ENCODE data around the gene BAIAP2. TPM values are rescaled to one million over a fixed set of nuclear protein-coding genes. Genes with fewer than 3 reads are reported as not detected.

The BAIAP2 gene
- total and polyA plus RNA-seq, 10 of the 15 experiments (the other 5 are each of a cell fraction or from before 2014, with no cell fraction given) = 0.15 to 1.2 (median 0.46) TPM; not detected in 2

- TF ChIP-seq HDGF (IDR thresholded peaks at IDR 0.05) = no peak
- TF ChIP-seq NR2C1 (IDR thresholded peaks at IDR 0.05) = no peak
- TF ChIP-seq, protein P1, sequence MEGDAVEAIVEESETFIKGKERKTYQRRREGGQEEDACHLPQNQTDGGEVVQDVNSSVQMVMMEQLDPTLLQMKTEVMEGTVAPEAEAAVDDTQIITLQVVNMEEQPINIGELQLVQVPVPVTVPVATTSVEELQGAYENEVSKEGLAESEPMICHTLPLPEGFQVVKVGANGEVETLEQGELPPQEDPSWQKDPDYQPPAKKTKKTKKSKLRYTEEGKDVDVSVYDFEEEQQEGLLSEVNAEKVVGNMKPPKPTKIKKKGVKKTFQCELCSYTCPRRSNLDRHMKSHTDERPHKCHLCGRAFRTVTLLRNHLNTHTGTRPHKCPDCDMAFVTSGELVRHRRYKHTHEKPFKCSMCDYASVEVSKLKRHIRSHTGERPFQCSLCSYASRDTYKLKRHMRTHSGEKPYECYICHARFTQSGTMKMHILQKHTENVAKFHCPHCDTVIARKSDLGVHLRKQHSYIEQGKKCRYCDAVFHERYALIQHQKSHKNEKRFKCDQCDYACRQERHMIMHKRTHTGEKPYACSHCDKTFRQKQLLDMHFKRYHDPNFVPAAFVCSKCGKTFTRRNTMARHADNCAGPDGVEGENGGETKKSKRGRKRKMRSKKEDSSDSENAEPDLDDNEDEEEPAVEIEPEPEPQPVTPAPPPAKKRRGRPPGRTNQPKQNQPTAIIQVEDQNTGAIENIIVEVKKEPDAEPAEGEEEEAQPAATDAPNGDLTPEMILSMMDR (IDR thresholded peaks at IDR 0.05 in 2 of 3, conservative IDR thresholded peaks at IDR 0.05 in 1 of 3; ENCODE audit: control insufficient read depth in 2 of 3, extremely low read depth in 1 of 3, insufficient read depth in 1 of 3, low read depth in 3 of 3, low read length in 3 of 3) = peak; percentile 30 to 60 (median 57); a peak in 5 of 6 replicates
- TF ChIP-seq MEF2A (IDR thresholded peaks at IDR 0.05; ENCODE audit: insufficient read depth, low read depth, low read length) = no peak
- TF ChIP-seq, protein P2, sequence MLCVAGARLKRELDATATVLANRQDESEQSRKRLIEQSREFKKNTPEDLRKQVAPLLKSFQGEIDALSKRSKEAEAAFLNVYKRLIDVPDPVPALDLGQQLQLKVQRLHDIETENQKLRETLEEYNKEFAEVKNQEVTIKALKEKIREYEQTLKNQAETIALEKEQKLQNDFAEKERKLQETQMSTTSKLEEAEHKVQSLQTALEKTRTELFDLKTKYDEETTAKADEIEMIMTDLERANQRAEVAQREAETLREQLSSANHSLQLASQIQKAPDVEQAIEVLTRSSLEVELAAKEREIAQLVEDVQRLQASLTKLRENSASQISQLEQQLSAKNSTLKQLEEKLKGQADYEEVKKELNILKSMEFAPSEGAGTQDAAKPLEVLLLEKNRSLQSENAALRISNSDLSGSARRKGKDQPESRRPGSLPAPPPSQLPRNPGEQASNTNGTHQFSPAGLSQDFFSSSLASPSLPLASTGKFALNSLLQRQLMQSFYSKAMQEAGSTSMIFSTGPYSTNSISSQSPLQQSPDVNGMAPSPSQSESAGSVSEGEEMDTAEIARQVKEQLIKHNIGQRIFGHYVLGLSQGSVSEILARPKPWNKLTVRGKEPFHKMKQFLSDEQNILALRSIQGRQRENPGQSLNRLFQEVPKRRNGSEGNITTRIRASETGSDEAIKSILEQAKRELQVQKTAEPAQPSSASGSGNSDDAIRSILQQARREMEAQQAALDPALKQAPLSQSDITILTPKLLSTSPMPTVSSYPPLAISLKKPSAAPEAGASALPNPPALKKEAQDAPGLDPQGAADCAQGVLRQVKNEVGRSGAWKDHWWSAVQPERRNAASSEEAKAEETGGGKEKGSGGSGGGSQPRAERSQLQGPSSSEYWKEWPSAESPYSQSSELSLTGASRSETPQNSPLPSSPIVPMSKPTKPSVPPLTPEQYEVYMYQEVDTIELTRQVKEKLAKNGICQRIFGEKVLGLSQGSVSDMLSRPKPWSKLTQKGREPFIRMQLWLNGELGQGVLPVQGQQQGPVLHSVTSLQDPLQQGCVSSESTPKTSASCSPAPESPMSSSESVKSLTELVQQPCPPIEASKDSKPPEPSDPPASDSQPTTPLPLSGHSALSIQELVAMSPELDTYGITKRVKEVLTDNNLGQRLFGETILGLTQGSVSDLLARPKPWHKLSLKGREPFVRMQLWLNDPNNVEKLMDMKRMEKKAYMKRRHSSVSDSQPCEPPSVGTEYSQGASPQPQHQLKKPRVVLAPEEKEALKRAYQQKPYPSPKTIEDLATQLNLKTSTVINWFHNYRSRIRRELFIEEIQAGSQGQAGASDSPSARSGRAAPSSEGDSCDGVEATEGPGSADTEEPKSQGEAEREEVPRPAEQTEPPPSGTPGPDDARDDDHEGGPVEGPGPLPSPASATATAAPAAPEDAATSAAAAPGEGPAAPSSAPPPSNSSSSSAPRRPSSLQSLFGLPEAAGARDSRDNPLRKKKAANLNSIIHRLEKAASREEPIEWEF (IDR thresholded peaks at IDR 0.05; ENCODE audit: insufficient replicate concordance, low read depth, low read length) = no peak
- no peak for TF ChIP-seq MTA3 (IDR thresholded peaks at IDR 0.05; ENCODE audit: borderline replicate concordance, low read length)
- TF ChIP-seq, protein P3, sequence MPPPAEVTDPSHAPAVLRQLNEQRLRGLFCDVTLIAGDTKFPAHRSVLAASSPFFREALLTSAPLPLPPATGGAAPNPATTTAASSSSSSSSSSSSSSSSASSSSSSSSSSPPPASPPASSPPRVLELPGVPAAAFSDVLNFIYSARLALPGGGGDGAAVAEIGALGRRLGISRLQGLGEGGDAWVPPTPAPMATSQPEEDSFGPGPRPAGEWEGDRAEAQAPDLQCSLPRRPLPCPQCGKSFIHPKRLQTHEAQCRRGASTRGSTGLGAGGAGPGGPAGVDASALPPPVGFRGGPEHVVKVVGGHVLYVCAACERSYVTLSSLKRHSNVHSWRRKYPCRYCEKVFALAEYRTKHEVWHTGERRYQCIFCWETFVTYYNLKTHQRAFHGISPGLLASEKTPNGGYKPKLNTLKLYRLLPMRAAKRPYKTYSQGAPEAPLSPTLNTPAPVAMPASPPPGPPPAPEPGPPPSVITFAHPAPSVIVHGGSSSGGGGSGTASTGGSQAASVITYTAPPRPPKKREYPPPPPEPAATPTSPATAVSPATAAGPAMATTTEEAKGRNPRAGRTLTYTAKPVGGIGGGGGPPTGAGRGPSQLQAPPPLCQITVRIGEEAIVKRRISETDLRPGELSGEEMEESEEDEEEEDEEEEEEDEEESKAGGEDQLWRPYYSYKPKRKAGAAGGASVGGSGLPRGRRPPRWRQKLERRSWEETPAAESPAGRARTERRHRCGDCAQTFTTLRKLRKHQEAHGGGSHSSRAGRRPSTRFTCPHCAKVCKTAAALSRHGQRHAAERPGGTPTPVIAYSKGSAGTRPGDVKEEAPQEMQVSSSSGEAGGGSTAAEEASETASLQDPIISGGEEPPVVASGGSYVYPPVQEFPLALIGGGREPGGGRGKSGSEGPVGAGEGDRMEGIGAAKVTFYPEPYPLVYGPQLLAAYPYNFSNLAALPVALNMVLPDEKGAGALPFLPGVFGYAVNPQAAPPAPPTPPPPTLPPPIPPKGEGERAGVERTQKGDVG (CRISPR knock-in tag; IDR thresholded peaks at IDR 0.05) = no peak
- TF ChIP-seq SMC3 (IDR thresholded peaks at IDR 0.05; ENCODE audit: borderline replicate concordance, low read length) = peak; percentile 40; the same call in 1 of the 2 replicates
- TF ChIP-seq PAX8 (IDR thresholded peaks at IDR 0.05) = no peak
- 0 out of 2 replicates have a peak, but pooled peaks have one; percentile 27 for TF ChIP-seq NR2F1 (conservative IDR thresholded peaks at IDR 0.05)
- TF ChIP-seq EGR1 (IDR thresholded peaks at IDR 0.05; ENCODE audit: borderline replicate concordance in 1 of 2, low read depth in 2 of 2, low read length in 2 of 2) = peak in 1 of 2 experiments; percentile 68; a peak in 2 of 3 replicates
- TF ChIP-seq CREM (IDR thresholded peaks at IDR 0.05; ENCODE audit: low read depth) = no peak
- TF ChIP-seq RAD21 (IDR thresholded peaks at IDR 0.05; ENCODE audit: insufficient read depth, low read depth, low read length) = 0 out of 2 replicates have a peak, but pooled peaks have one; percentile 34
- TF ChIP-seq, protein P4, sequence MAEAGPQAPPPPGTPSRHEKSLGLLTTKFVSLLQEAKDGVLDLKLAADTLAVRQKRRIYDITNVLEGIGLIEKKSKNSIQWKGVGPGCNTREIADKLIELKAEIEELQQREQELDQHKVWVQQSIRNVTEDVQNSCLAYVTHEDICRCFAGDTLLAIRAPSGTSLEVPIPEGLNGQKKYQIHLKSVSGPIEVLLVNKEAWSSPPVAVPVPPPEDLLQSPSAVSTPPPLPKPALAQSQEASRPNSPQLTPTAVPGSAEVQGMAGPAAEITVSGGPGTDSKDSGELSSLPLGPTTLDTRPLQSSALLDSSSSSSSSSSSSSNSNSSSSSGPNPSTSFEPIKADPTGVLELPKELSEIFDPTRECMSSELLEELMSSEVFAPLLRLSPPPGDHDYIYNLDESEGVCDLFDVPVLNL (IDR thresholded peaks at IDR 0.05; ENCODE audit: low read depth, low read length) = no peak
Measured at GRCh38 chr17:81097134-81097942, 62.4 kb downstream of the BAIAP2 start (continued).
